Thyroid gland (tissue), 4 donors: ENCODE results near the gene RHEX. TPM values are rescaled to one million over a fixed set of nuclear protein-coding genes. Genes with fewer than 3 reads are reported as not detected.

ENCODE experiments used
- DNase-seq, 2 donors: peaks; one replicate each; pipeline ENCODE4 v3.0.0-alpha.2; 2019
- H3K27ac ChIP-seq, 3 donors: fragments of 200-600 bp; sonication (generic); 1 replicate in 2 of 3; 2 replicates in 1 of 3; pipeline ENCODE4 v1.5.1; 2016 to 2019; ENCODE audit warnings: mild to moderate bottlenecking in 1 of 3, moderate library complexity in 1 of 3
- H3K27me3 ChIP-seq: fragments of 200-600 bp; sonication (generic); one replicate; pipeline ENCODE4 v1.5.1; 2019
- H3K36me3 ChIP-seq, 2 donors: fragments of 200-600 bp; sonication (generic); one replicate each; pipeline ENCODE4 v1.5.1; 2016 to 2019
- H3K4me1 ChIP-seq, 2 donors: fragments of 200-600 bp; sonication (generic); one replicate each; pipeline ENCODE4 v1.5.1; 2017 to 2019
- H3K4me3 ChIP-seq, 3 donors: fragments of 200-600 bp; sonication (generic); replicated peaks in 1 of 3; 1 replicate in 2 of 3; 2 replicates in 1 of 3; pipeline ENCODE4 v1.5.1; 2016; ENCODE audit warnings: mild to moderate bottlenecking in 1 of 3
- H3K9me3 ChIP-seq: fragments of 200-600 bp; sonication (generic); one replicate; pipeline ENCODE4 v1.5.1; 2017
- POLR2A ChIP-seq, 2 donors: fragments of 450-650 bp; IDR thresholded peaks; one replicate each; pipeline ENCODE4 v1.6.1; 2017; ENCODE audit warnings: antibody characterized with exemption in 2 of 2, mild to moderate bottlenecking in 2 of 2, moderate library complexity in 1 of 2
- WGBS, 2 donors: methylation state at CpG; one replicate each; pipeline ENCODE4 v1.1.5; 2017; 5-methylcytosine and 5-hydroxymethylcytosine counted together
- intact Hi-C: fragments of 100-400 bp; cut with DNase I; formaldehyde crosslinking; loops from one replicate; pipeline ENCODE4 v1.15.1; 2023
- total RNA-seq, 4 donors: library from RNA; depleted of rRNA; stranded (reverse); fragments of >200 nt; gene quantifications; one replicate each; pipeline ENCODE4 v1.2.3, GENCODE V29; 2016
- TF ChIP-seq, protein P1 (sequence below), 6 experiments: fragments of 200-600 bp in 3 of 6; fragments of 450-650 bp in 3 of 6; sonication (generic) in 3 of 6; IDR thresholded peaks; one replicate each; pipeline ENCODE4 v1.5.1; 2016 to 2019; ENCODE audit warnings: antibody characterized with exemption in 6 of 6, mild to moderate bottlenecking in 2 of 6, inconsistent platforms in 1 of 6, moderate library complexity in 1 of 6

RHEX gene
- total RNA-seq, 4 donors from 2014 or later, result 1.2 to 1.7 (median 1.6) TPM

DNA sequence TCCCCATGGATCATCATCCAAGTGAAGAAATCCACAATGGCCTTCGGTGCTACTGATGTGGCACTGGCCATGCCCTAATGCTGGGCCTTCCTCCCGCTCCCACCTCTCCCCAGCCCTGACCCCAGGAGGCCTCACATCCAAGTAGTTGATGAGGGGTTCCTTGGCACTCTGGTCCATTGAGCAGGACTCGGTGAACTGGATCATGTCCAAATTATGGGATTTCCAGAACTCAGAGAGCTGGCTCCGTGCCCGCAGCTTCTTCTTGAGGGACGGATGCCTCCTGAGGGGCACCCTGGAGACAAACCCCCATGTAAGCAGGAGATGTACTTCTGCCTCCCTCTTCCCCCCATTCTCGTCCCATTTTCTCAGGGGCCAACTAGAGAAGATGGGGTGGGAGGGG lies 30.2 kb upstream of the RHEX start:
- TF ChIP-seq, protein P1, sequence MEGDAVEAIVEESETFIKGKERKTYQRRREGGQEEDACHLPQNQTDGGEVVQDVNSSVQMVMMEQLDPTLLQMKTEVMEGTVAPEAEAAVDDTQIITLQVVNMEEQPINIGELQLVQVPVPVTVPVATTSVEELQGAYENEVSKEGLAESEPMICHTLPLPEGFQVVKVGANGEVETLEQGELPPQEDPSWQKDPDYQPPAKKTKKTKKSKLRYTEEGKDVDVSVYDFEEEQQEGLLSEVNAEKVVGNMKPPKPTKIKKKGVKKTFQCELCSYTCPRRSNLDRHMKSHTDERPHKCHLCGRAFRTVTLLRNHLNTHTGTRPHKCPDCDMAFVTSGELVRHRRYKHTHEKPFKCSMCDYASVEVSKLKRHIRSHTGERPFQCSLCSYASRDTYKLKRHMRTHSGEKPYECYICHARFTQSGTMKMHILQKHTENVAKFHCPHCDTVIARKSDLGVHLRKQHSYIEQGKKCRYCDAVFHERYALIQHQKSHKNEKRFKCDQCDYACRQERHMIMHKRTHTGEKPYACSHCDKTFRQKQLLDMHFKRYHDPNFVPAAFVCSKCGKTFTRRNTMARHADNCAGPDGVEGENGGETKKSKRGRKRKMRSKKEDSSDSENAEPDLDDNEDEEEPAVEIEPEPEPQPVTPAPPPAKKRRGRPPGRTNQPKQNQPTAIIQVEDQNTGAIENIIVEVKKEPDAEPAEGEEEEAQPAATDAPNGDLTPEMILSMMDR (IDR thresholded peaks at IDR 0.05), result no peak
- TF ChIP-seq POLR2A (IDR thresholded peaks at IDR 0.05), result no peak
- Histone ChIP-seq H3K4me1 (peaks cover 36 to 48% of the 10 kb centered on the region in 2 donors), H3K36me3 (no peaks in the 10 kb centered on the region), H3K9me3 (no peaks in the 10 kb centered on the region), H3K27me3 (no peaks in the 10 kb centered on the region), H3K27ac (peak overlapping the region in 2 of 3 donors; percentile 93), H3K4me3 (no peak overlapping the region)
- intact Hi-C loops, result no loop called here
- WGBS, 2 donors, result 69 to 70% methylated on average over 7 of the region's 7 CpGs
- peak; percentile 58 to 60 for DNase-seq

DNA sequence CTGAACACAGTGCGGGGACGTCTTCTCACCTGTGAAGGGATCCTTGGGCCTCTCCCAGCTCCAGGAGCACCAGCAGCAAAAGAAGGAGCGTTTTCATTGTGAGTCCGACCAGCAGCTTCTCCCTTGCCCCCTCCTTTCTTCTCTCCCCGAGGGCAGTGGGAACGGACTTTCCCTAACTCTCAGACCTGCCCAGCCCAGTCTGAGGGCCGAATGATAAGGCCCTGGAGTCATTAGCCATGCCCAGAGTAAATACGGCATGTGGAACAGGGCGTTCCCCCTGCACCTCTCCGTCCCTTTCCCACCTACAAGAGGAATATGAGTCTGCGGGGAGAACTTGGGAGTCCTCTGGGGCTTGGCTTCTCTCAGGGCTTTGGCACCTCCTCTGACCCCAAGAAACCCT lies 29.3 kb upstream of the RHEX start, which contains the start of gene CTSE:
CTSE (minus strand) TSS at position 201 of the 400 bp plus-strand sequence; CDS start at position 97, 104 bp downstream.
- DNase-seq, result peak; percentile 33 to 37
- intact Hi-C loops, result no loop called here
- H3K4me1 ChIP-seq, result peaks cover 45 to 51% of the 10 kb centered on the region in 2 donors
- no peak within 1 kb of the TSS for H3K4me3 ChIP-seq
- no peaks in the 10 kb centered on the region for H3K9me3 ChIP-seq
- H3K27ac ChIP-seq, result peak within 1 kb of the TSS; percentile 93 to 95 (median 93)
- WGBS, 2 donors, result 73 to 75% methylated on average over 11 of the region's 11 CpGs
- H3K36me3 ChIP-seq, result no peaks in the 10 kb centered on the region
- TF ChIP-seq, protein P1 (IDR thresholded peaks at IDR 0.05), result no peak
- TF ChIP-seq POLR2A (IDR thresholded peaks at IDR 0.05), result peak in 1 of 2 donors; percentile 11
- no peaks in the 10 kb centered on the region for H3K27me3 ChIP-seq

DNA sequence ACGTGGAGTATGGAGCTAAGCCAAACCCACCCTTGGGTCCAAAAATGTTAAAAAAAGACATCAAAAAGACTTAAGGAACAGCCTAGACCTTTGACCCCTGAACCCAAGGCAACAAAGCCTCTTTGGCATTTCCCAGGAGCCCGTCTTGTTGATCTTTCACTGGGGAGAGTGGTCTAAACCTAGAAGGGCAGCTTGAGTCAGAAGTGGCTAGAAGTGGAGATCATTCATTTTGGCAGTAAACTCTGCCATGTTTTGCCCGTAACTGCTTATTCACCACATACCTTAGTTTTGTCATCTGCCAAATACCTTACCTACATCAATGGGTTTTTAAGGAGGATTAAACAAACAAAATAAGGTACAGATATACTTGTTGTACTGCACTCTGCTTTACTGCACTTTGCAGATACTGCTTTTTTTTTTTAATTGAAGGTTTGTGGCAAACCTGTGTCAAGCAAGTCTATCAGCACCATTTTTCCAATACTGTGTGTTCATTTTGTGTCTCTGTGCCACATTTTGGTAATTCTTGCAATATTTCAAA lies 27.6 kb upstream of the RHEX start:
- Histone ChIP-seq H3K4me3 (no peak overlapping the region), H3K36me3 (no peaks in the 10 kb centered on the region), H3K9me3 (no peaks in the 10 kb centered on the region), H3K27ac (peak overlapping the region; percentile 93 to 95 (median 93)), H3K4me1 (peaks cover 61 to 67% of the 10 kb centered on the region in 2 donors), H3K27me3 (no peaks in the 10 kb centered on the region)
- WGBS, 2 donors, result 34 to 37% methylated on average over 3 of the region's 3 CpGs
- TF ChIP-seq, protein P1 (IDR thresholded peaks at IDR 0.05), result peak in 1 of 6 experiments; percentile 6
- TF ChIP-seq POLR2A (IDR thresholded peaks at IDR 0.05), result no peak
- peak; percentile 62 to 71 for DNase-seq
- intact Hi-C loops, result no loop called here

DNA sequence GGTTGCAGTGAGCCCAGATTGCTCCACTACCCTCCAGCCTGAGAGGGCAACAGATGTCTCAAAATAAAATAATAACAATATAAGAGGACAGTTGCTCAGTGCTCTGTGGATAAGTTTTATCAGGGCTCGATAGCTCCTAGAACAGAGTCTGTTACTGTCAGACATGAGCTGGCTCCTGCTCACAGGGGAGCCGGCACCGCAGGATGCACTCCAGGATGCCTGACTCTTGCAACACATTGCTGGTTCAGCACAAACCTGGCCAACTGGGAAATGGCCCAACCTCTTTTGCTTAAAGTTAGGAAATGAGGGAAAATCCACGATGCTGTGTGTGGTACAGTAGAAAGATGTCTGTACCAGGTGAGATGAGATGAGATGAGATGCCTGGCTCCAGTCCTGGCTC lies 23.5 kb upstream of the RHEX start:
- H3K9me3 ChIP-seq, result no peaks in the 10 kb centered on the region
- TF ChIP-seq, protein P1 (IDR thresholded peaks at IDR 0.05), result no peak
- TF ChIP-seq POLR2A (IDR thresholded peaks at IDR 0.05), result no peak
- H3K27ac ChIP-seq, result peak overlapping the region; percentile 27 to 67 (median 53)
- H3K27me3 ChIP-seq, result no peaks in the 10 kb centered on the region
- no peaks in the 10 kb centered on the region for H3K36me3 ChIP-seq
- DNase-seq, result peak; percentile 92 to 93
- peaks cover 37 to 48% of the 10 kb centered on the region in 2 donors for H3K4me1 ChIP-seq
- H3K4me3 ChIP-seq, result no peak overlapping the region
- intact Hi-C loops, result no loop called here
- WGBS, 2 donors, result 11 to 16% methylated on average over 4 of the region's 4 CpGs

DNA sequence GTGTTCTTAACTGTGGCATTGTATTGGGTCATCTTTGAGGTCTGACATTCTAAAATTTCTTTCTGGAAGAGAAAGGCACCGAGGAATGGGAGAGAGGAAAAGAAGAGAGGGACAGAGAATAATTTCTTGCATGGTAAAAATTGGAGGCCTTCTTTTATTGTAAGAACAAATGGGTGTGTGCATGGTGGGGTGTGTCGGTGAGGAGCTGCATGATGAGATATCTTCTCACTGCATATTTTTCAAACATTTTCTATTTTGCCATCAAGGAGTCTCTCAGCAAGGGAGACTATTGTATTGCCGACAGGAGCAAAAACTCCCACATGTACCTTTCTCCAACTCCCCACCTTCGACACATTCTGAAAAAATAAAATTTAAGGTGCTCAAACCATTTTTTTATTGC lies 22.8 kb upstream of the RHEX start:
- no peak for TF ChIP-seq POLR2A (IDR thresholded peaks at IDR 0.05)
- Histone ChIP-seq H3K36me3 (no peaks in the 10 kb centered on the region), H3K4me1 (peaks cover 30 to 45% of the 10 kb centered on the region in 2 donors), H3K27ac (peak overlapping the region in 2 of 3 donors; percentile 27 to 67), H3K9me3 (no peaks in the 10 kb centered on the region), H3K27me3 (no peaks in the 10 kb centered on the region), H3K4me3 (no peak overlapping the region)
- no peak for DNase-seq
- WGBS, 2 donors, result 75 to 80% methylated on average over 4 of the region's 4 CpGs
- intact Hi-C loops, result loop anchor here (10.0 kb wide), 1 partner anchor 75 kb away; no protein-coding TSS in a partner anchor
